ENCODE measurements around the gene MIDN.

DNA sequence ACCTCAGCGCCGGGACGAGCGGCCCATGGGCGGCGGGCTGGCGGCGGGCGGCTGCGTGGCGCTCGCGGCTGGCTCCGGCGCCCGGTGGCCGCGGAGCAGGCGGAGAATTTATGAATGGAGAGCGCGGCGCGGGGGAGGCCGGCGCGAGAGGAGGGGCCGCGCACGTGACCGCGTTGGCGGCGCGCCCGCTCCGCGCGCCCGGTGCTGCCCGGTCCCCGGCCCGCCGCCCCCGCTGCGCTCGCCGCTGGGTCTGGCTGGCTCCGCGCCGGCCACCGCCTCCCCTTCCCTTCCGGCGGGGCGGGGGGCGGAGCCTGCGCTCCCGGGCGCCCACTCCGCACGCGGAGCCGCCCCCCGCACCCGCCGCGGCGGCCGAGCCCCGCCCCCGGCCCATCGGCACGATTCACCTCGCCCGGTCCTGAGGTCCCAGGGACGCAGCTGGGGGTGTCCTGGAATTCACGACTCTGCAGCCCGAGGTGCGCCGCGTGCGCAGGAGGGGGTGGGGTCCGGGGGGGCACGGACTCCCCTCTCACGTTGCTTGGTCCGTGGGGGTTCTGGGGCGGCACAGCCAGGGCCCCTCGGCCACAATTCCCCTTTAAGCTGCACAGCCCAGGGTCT, 10.5 kb upstream of the MIDN start, which contains the start of gene CBARP:
- TF ChIP-seq EZH2 (IDR thresholded peaks at IDR 0.05; ENCODE audit: insufficient read depth, poor library complexity, severe bottlenecking) (no peak), EZH2phosphoT487 (IDR thresholded peaks at IDR 0.05; ENCODE audit: insufficient read depth, low read depth) (no peak)

All from GM23248 (cell line).